Stimulated activated CD8-positive, alpha-beta memory T cell treated with anti-CD3 and anti-CD28 coated beads, Interleukin-4, amount 100 ng/mL, for 4 hours (primary cell): Measurements from ENCODE around the gene TDRD12.

ENCODE experiments used
- DNase-seq, 2 donors: peaks; one replicate each; pipeline ENCODE4 v3.0.0-alpha.2; 2020; ENCODE audit warnings: low read depth in 2 of 2, low spot score in 1 of 2

The TDRD12 gene

DNA sequence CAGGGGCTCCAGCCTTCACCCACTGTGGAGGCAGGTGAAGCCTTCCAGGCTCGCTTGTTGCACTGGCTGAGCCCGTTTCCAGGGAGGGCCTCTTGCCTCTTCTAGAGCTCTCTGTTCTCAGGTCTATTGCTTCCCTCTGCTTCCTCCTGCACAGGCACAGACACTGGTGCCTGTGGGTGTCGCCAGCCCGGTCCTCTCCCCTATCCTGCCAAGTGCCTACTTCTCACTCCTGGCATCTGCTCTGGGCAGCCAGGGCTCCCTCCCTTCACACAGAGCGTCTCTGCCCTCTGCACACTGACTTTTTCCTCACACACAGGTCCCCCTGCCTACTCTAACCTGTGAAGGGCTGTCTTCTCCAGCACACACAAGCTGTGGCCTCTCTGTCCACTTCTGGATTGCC lies 89.7 kb downstream of the TDRD12 start:
- DNase-seq, result no peak

DNA sequence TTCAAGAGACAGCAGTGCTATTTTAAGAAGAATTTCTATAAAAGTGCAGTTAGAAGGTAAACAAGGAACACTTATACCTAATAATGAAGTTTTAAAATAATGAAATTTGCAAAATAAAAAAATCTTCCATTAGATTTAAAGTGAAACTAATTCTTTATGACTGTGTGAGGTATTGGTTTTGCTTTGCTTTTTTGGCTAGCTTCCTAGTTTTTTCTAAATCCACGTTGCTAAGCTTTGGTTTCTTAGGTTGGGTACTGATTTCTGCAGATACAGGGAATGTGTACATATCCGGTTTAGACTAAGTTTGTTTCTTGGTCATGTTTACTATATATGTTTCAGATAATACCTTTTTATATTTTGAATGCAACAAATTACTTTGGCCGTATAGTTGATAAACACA lies 90.2 kb downstream of the TDRD12 start:
- no peak for DNase-seq

DNA sequence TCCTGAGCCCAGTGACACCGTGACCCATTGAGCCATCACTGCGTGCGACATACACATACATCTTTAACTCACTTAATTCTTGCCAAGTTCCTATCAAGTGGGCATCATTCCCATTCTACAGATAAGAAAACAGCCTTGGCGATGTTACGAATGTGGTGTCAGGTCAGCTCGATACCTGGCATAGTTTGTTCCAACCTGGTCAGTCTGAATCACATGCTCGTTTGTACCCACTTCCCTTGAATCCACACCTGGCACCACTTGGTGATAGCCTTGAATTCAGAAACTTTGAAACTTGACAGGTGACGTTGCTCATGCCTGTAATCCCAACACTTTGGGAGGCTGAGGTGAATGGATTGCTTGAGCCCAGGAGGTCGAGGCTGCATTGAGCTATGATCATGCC lies 90.9 kb downstream of the TDRD12 start:
- DNase-seq, result no peak

DNA sequence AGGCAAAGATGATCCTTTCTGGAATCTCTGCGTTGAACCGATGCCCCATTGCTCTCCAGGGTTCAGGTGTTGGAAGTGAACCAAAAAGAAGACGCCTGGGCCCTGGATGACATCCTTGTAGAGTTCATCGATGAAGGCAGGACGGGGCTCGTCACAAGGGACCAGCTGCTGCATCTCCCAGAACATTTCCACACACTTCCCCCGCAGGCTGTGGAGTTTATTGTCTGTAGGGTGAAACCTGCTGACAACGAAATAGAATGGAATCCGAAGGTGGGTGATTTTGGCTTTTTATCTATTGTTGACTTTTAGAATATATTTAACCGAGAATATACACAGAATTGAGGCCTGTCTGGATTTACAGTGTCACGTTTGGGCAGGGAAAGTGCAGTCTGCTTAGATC lies 91.6 kb downstream of the TDRD12 start:
- no peak for DNase-seq

DNA sequence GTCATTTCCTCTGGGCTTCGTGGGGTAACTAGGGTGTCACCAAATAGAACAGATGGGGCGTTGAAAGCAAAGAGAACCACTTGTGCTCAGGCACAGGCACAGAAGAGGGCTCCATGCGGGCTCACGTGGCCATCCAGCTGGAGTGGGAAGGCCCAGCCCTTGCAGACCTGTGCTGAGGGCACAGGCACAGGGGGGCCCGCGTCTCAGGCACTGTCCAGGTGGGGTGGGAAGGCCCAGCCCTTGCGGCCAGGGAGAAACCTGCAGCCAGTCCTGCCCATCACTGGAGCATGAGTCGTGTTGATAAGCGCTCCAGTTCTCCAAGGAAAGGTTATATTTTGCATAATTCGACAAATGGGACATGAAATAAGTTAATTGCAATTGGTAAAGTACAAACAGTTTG lies 92.5 kb downstream of the TDRD12 start:
- DNase-seq, result no peak

DNA sequence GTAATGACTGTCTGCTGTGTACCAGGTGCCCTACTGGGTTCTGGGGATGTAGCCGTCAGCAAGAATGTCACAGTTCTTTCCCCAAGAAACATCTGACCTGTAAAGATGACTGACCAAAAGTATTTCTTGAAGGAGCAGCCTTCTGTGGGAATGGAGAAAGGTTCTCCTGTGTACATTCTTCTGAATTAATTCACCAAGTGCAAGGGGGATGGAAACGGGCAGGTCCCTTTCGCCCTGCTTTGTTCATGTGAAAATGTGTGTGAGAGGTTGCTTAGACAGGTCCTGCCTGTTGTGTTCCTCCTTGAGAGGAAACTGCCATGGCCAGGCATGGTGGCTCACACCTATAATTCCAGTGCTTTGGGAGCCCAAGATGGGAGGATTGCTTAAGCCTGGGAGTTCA lies 93.0 kb downstream of the TDRD12 start:
- no peak for DNase-seq

DNA sequence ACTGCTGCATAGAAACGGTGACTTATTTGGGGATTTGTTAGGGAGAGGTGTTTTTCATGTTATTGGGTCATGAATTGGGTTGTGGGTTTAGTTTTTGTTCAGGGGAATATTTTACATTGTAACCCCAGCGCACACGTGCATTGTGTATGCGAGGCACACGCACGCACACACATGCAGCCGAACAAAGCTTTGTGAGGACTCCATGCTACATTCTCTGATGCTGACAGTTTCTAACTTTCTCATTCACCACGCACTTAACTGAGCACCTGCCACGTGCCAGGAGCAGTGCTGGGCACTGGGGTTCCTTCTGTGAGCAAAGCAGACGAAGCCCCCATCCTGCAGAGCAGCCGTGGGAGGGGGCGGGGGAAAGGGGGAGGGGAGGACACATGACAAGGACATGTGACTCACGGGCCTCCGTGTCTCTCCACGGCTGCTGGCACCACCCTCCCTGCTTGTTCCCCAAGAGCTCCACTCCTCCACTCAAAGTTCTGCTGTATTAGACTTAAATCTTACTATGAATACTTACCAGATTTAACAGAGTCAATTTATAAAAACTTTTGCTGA lies 94.4 kb downstream of the TDRD12 start:
- DNase-seq, result no peak

DNA sequence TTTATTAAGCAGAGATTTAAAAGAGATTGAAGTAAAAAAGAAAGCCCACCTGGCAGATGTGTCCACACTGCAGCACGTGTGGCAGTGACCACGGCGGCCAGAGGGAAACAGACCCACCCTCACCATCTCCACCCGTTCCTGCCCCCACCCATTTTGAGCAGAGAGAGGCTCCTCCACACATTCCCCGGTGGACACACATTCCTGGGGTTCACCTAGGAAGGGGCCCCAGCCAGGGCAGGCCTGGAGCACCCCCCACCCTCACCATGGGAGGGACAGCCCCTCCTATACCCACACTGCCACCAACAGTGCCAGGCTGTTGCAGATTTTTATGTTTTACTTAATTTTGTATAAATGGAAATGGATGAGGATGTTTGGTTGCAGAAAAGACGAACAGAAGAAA lies 95.1 kb downstream of the TDRD12 start:
- no peak for DNase-seq

DNA sequence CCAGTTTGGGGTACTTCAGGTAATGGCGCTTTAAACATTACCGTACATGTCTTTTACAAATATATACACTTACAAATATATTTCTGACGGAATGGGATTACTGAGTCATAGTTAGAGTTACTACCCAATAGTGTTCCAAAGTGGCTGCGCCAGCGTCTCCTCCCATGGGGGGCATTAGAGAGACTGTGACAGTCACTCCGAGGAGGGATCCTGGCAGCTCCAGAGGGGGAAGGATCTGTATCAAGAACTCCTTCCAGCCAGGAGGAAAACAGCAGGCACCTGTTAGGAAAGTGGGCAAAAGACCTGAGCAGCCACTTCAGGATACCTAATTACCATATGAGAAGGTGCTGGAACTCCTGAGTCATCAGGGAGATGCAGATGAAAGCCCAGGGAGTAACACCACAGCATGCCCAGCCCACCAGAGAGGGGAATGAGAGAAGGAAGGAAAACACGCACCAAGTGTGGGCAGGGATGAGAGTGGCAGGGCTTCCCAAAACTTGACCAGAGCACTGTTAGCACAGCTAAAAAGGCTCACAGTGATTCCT lies 97.1 kb downstream of the TDRD12 start:
- no peak for DNase-seq

DNA sequence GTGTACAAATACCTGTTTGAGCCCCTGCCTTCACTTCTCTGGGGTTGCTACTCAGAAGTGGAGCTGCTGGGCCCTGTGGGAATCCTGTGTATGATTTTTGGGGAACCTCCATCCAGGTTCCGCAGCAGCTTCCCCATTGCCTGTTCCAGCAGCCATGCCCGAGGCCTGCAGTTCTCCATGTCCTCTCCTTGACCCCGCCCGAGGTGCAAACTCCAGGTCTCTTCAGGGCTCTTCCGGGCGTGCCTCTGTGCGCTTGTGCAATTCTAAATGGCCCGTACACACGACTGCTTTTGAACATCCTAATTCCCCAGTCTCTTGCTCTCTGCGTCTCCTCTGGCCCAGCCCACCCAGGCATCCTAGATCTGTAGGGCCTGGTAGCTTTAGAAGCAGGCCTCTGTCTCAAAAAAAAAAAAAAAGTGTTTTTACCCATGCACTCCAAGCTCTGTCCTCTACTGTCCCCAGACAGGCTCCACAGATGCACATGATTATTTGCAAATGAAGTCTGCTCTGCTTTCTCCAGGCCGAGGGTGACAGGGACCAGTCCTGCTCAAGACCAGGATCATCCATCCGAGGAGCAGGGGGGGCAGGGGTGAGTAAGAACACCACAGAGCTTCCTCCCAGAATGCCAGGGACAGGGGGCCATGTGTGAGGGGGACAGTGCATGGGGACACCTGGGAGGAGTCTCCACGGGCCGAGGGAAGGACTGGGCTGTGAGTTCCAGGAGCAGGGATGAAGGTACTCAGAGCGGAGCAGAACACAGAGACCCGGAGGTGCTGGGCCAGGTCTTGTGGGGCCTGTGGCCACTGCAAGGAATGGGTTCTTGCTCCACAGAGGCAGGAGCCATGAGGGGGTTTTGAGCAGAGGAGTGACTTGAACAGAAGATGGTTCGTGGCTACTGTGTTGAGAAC lies 98.3 kb downstream of the TDRD12 start:
- DNase-seq, result no peak

DNA sequence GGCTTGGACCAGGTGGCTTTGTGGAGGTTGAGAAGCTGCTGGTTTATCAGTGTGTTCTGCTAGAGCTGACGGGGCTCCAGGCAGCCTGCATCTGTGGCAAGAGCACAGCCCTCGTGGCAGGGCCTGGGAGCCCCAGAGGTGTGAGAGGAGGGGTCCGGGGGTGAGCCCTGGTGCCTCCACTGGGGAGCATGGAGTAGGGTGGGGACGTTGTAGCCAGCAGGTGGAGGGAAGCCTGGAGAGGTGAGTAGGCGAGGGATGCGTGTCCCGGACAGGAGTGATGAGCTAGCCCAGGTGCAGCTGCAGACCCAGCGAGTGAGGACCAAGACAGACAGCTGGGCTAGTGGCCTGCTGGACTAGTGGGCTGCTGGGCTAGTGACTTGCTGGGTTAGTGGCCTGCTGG lies 99.0 kb downstream of the TDRD12 start:
- DNase-seq, result no peak

DNA sequence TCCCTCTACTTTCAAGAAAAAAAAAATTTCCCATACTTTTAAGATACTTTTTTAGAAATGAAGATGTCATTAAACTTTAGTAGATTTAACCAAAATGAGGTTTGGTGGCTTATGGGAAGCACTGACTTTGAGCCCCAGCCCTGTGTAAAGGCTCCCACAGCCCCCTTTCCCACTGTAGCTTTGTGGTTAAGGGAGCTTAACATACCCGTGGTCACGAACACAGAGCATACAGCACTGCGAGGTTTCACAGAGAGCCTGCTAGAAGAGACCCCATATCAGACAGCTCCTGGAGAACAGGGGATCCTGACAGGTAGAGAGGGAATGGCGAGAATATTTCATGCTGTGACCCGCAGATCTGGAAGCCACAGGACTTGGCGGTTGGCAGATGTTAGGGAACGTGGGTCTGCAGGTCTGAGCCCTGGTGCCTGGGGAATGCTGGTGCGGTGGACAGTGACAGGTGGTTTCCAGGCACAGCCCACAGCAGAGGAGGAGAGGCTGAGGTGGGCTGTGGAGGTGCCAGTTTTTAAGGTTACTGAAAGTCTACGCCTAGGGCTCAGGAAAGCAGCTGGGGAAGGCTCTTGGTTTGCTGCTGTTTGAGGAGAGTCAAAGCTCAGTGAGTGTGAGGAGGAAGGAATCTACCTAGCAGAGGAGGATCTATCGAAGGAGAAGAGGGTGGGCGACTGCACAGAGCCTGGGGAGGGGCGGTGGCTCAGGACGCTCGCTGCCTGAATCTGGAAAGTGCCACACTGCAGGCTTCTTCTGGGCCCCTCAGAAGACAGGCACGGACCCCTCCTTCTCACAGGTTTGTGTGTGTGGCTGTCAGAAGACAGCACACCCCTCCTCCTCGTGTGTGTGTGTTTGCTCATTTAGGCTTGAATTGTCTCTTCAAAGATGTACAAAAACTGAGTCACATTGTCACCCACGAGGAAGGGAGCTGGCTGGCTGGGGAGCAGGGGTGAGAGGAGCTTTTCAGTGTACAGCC lies 100.1 kb downstream of the TDRD12 start:
- no peak for DNase-seq

DNA sequence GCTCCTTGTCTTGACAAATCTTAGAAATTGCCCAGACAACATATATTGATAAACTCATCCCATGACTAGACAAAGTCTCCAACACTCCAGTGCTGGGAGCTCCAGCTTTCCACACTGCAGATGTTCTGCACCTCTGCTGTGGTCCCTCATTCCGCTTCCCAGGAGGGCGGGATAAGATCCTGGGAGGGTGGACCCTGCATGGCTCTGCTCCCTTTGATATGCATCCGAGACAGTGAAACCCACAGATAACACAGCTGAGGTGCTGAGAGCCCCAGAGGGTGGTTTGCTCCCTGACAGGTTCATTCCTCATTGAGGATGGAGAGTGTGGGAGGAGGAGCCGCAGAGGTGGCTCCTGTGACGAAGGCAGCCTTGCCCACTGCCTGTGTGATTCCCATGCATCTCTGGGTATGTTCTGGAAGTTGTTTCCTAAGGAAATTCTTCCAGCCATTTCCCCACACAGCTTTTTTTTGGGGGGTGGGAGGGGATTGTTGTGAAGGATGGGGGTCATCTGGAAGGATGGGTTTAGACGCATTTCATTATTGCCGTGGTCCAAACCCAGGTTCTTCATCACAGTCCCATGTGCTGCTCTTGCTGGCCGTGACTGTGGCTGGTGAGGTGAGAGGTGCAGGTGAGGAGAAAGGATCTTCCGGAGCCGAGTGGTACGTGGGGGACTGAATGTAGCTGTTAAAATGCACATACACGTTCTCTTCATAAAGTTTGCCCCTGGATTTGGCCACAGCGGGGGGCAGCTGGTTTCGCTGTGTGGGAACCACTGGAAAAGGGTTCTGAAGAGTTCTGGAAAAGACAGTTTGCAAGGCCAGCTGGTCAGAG lies 103.6 kb downstream of the TDRD12 start:
- no peak for DNase-seq

DNA sequence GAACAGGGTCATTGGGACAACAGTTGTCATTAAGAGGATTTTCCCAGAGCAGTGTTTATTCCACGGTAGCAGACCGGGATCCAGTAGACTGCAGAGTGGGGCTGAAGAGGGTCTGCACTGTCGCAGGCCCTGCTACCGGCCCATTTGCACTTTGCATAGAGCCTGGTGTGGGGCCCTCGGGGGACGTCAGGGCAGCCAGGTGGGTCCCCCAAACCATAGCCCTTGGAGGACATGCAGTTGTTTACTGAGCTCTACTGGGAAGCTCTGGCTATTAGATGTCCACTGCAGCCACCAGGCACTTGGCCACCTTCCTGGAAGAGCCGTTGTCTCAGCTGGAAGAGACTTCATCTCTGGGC lies 104.2 kb downstream of the TDRD12 start:
- DNase-seq, result no peak

DNA sequence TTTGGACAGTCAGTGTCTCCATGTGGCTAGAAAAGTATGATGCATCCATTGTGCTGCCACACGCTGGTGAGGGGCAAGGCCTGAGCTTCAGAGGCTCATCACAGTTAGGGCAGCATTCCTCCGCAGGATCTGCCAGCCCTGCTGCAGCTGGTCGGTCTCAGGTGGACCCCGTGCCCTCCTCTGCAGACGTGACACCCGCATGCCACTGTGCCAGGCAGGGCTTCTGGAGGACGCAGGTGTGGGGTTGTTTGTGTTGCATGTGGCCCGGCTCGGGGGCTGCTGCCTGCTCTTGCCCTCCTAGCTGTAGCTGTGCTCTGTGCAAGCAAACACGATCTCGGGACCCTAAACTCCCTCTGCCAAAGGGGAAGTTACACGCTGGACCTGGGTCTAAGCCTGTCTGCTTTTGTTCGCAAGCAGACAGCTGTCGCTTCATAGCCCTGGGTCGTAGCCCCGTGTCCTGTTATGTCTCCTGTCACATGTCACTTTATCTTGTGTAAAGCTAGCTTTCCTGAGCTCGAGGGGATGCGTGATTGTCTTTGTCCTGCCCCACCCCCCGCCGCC lies 104.7 kb downstream of the TDRD12 start:
- DNase-seq, result no peak

DNA sequence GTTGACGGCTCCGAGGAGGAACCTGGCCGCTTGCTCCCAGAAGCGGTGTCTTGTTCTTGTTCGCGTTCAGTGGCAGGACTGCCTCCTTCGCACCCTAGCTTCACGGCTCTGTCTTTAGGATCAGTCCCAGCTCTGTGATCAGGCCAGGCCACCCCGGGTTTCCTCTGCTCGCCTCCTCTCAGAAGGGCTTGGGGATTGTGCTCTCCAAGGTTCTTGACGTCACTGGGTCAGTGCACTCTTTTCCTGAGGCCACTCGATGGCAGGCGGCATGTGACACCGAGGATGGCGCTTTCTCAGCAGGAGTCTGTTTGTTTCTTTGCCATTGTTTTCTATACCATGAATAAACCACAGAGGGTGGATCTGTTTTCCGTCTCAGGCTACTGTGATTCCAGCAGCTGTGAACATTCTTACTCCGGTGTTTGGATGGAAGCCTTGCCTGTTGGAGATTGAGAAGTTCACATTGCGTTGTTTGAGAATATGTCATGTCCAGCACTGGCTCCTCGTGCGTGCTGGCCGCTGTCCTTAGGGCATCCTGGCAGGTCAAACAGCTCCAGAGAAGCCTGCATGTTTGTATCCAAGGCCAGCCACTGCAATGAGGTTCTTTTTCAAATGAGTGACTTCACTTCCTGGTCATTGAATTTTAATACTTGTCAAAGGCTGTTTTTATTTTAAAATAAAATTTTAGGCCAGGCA lies 105.5 kb downstream of the TDRD12 start:
- no peak for DNase-seq

DNA sequence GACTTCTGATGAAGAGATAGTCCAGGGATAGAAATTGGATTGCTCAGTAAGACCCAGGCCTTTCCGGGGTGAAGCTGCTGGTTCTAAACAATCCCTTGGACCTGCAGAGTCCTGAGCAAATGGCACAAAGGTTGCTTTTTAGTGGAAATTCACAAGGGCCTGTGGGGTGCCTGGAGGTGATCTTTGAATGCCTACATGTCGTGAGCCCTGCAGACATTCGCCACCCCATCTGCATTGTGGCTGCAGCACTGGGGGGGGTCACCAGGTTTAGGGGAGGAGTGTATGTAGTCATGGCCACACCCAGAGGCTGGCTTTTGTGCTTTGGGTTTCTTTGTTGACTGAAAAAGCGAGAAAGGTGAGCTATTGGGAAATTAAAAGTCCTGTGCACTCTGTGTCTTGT lies 108.6 kb downstream of the TDRD12 start:
- DNase-seq, result no peak

DNA sequence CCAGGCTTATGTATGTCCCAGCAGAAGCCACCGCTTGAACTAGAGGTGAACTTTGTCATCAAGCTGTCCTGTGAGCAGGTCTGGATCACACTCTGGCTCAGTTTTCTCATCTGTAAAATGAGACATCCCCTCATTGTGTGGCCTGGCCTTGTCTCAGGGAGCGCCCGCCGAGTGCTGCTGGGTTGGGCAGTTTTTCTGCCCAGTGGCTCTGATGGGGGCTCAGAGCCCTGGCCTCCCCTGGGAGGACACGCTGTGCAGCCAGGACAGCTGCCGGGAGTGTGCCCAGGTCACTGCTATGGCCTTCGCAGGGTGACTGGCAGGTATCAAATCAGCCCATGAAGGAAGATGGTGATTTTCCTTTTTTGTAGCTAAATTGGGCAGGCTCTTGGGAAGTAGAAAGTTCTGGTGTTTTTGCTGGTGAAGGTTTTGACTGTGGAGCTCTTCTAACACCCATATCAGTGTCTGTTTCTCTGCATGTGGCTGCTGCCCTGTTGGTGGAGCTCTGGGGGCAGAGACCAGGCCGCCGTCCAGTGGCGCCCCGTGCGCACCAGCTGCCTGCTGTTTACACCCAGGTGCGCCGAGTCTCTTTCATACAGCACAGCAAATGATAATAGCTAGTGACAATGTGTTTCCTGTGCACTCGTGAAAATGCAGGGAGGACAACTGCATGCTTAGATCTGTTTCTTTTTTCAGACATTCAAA lies 109.2 kb downstream of the TDRD12 start:
- no peak for DNase-seq

DNA sequence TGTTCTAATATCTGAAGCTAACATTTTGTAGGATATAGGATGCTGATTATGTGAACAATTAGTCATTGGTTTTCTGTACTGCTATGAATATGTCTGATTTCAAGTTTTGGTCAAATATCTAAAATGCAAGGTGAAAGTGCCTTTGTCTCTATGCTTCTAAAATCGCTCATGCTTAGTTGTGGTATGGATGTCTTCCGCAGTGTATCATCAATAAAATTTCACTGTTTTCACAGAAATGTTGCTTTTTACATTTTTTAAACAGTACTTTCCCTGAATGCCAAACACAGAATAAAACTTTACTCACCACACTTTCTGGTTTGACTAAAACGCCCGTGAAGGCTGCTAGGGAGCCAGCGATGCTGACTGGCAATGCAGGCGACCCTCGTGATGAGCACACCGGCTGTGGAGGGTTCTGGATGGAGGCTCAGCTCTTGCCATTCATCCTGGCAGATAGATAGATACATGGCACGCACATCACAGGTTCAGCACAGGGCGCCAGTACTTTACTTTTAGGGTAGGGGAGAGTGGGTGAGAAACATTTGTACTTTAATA lies 109.9 kb downstream of the TDRD12 start:
- no peak for DNase-seq
